ENCODE measurements around the gene GCK. TPM values are rescaled to one million over a fixed set of nuclear protein-coding genes. Genes with fewer than 3 reads are reported as not detected.
"Not testable (repeated sequence)": the region's sequence is repeated elsewhere in the genome, so short reads cannot be mapped to it uniquely, and the experiment has no call there.

The GCK gene
- total RNA-seq, 1 experiment from 2014 or later = not detected

DNA sequence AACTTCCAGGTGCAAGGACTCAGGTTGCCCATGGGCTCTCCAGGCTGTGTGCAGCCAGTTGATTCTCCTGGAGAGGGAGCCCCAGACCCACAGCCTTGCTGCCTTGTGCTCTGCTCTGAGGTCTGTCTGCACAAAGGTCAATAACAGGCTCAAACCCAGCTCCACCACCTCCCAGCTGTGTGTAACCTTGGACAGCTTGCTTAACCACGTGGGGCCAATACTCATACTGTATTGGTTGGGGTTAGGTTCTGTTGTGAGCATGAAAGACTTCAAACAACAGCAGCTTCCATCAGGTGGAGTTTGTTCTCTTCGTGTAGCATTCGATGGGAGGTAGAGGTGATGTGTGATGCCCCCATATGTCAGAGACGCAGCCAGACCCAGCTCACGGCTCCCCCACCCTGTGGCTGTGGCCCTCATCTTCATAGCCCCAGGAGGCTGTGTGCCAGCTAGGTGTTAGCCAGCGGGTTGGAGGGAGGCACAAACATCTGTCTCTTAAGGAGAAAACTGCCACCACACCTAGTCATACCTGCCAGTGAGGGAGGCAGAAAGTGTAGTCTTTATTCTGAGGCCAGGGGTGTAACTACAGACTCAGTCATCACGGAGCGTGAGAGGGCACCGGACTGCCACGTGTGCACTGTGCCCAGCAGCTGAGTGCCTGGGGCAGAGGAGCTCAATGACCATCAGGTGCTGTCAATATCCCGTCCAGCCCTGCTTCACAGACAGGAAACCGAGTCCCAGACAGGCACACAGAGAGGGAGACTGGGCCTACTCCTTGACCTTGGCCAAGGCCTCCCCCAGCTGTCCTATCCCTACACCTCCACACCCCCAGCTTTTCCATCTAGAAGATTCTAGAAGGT, 57.8 kb downstream of the GCK start:
- Histone ChIP-seq H3K4me3 (ENCODE audit: low read depth, low read length, poor library complexity, severe bottlenecking) (no peak overlapping the region), H3K36me3 (ENCODE audit: insufficient read depth, low read length, poor library complexity, severe bottlenecking) (no peaks in the 10 kb centered on the region), H3K9me3 (ENCODE audit: low read depth, low read length, poor library complexity, severe bottlenecking) (no peaks in the 10 kb centered on the region), H3K4me1 (ENCODE audit: insufficient read depth, low read length, poor library complexity, severe bottlenecking) (no peaks in the 10 kb centered on the region), H3K27ac (ENCODE audit: low read depth, low read length, poor library complexity, severe bottlenecking) (no peak overlapping the region), H3K27me3 (replicated peaks; ENCODE audit: insufficient read depth, low read depth, low read length, poor library complexity) (no peaks in the 10 kb centered on the region)
- CTCF ChIA-PET = no interaction called here
- POLR2A ChIA-PET (ENCODE audit: low non-redundant PET) = no interaction called here
- DNase-seq (ENCODE audit: low spot score) = no peak
- TF ChIP-seq, protein P1, sequence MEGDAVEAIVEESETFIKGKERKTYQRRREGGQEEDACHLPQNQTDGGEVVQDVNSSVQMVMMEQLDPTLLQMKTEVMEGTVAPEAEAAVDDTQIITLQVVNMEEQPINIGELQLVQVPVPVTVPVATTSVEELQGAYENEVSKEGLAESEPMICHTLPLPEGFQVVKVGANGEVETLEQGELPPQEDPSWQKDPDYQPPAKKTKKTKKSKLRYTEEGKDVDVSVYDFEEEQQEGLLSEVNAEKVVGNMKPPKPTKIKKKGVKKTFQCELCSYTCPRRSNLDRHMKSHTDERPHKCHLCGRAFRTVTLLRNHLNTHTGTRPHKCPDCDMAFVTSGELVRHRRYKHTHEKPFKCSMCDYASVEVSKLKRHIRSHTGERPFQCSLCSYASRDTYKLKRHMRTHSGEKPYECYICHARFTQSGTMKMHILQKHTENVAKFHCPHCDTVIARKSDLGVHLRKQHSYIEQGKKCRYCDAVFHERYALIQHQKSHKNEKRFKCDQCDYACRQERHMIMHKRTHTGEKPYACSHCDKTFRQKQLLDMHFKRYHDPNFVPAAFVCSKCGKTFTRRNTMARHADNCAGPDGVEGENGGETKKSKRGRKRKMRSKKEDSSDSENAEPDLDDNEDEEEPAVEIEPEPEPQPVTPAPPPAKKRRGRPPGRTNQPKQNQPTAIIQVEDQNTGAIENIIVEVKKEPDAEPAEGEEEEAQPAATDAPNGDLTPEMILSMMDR (conservative IDR thresholded peaks at IDR 0.05; ENCODE audit: low read depth, low read length) = no peak
- TF ChIP-seq EZH2 (IDR thresholded peaks at IDR 0.05; ENCODE audit: borderline replicate concordance, low read depth, low read length, poor library complexity, severe bottlenecking) = no peak
- BruUV-seq (replicated peaks) = no TSS peak
- intact Hi-C loops (cut with micrococcal nuclease; ENCODE audit: unreplicated experiment) = no loop called here

DNA sequence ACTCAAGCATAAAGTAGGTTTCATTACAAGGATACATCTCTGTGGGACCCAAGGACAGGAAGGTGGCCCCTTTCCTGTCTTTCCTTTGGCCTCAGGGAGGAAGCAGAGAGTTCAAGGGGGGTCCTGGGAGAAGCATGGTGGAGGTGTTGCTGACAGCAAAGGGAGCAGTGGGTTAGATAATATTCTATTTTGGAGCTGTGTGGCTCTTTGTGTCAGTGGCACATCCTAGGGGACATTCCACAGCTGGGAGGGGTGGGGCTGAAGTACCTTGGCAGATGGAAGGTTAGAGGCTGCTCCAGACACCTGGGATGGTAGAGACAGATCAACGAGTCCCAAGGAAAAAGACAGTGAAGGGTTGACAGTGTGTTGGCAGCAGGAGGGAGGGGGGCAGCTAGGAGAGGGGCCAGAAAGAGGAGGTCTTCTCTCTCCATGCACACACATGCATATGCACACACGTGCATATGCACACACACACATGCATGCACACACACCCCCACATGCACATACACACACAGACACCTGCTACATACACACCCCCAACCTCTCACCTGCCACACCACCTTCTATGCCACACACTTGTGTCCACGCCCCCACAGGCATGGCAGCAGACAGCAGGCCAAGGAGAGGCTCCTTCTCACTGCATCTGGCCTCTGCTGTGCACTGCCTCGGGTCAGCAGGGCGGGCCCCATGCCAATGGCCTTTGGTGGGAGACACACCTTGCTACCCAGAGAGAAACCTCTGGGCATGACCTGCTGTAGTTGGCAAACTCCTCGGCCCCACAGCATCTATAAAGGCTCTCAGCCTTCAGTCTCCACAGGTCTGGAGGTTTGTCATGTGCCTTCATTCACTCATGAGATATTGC, 60.3 kb downstream of the GCK start:
- POLR2A ChIA-PET (ENCODE audit: low non-redundant PET) = no interaction called here
- Histone ChIP-seq H3K27ac (ENCODE audit: low read depth, low read length, poor library complexity, severe bottlenecking) (no peak overlapping the region), H3K4me1 (ENCODE audit: insufficient read depth, low read length, poor library complexity, severe bottlenecking) (no peaks in the 10 kb centered on the region), H3K27me3 (replicated peaks; ENCODE audit: insufficient read depth, low read depth, low read length, poor library complexity) (no peaks in the 10 kb centered on the region), H3K9me3 (ENCODE audit: low read depth, low read length, poor library complexity, severe bottlenecking) (no peaks in the 10 kb centered on the region), H3K36me3 (ENCODE audit: insufficient read depth, low read length, poor library complexity, severe bottlenecking) (no peaks in the 10 kb centered on the region), H3K4me3 (ENCODE audit: low read depth, low read length, poor library complexity, severe bottlenecking) (no peak overlapping the region)
- TF ChIP-seq, protein P1 (conservative IDR thresholded peaks at IDR 0.05; ENCODE audit: low read depth, low read length) = no peak
- TF ChIP-seq EZH2 (IDR thresholded peaks at IDR 0.05; ENCODE audit: borderline replicate concordance, low read depth, low read length, poor library complexity, severe bottlenecking) = no peak
- BruUV-seq (replicated peaks) = no TSS peak
- DNase-seq (ENCODE audit: low spot score) = no peak
- CTCF ChIA-PET = no interaction called here
- intact Hi-C loops (cut with micrococcal nuclease; ENCODE audit: unreplicated experiment) = no loop called here

DNA sequence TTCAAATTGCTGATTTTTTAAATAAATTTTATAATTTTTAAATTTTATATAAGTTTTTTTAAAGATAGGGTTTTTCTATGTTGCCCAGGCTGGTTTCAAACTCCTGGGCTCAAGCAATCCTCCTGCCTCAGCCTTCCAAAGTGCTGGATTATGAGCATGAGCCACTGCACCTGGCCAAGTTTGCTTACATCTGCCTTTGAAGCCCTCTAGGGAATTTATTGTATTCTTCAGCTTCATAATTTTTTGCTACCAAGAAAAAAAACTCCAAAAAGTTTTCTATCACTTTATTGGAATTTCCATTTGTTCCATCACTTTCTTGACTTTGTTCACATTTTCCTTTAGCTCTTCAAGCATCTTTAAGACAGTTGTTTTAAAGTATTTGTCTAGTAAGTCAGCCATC, 62.1 kb downstream of the GCK start:
- Histone ChIP-seq H3K9me3 (ENCODE audit: low read depth, low read length, poor library complexity, severe bottlenecking) (no peaks in the 10 kb centered on the region), H3K4me1 (ENCODE audit: insufficient read depth, low read length, poor library complexity, severe bottlenecking) (peaks cover 2% of the 10 kb centered on the region), H3K27me3 (replicated peaks; ENCODE audit: insufficient read depth, low read depth, low read length, poor library complexity) (no peaks in the 10 kb centered on the region), H3K36me3 (ENCODE audit: insufficient read depth, low read length, poor library complexity, severe bottlenecking) (no peaks in the 10 kb centered on the region), H3K27ac (ENCODE audit: low read depth, low read length, poor library complexity, severe bottlenecking) (no peak overlapping the region), H3K4me3 (ENCODE audit: low read depth, low read length, poor library complexity, severe bottlenecking) (no peak overlapping the region)
- no peak for DNase-seq (ENCODE audit: low spot score)
- no TSS peak for BruUV-seq (replicated peaks)
- POLR2A ChIA-PET (ENCODE audit: low non-redundant PET) = no interaction called here
- no peak for TF ChIP-seq EZH2 (IDR thresholded peaks at IDR 0.05; ENCODE audit: borderline replicate concordance, low read depth, low read length, poor library complexity, severe bottlenecking)
- TF ChIP-seq, protein P1 (conservative IDR thresholded peaks at IDR 0.05; ENCODE audit: low read depth, low read length) = no peak
- intact Hi-C loops (cut with micrococcal nuclease; ENCODE audit: unreplicated experiment) = no loop called here
- CTCF ChIA-PET = no interaction called here

DNA sequence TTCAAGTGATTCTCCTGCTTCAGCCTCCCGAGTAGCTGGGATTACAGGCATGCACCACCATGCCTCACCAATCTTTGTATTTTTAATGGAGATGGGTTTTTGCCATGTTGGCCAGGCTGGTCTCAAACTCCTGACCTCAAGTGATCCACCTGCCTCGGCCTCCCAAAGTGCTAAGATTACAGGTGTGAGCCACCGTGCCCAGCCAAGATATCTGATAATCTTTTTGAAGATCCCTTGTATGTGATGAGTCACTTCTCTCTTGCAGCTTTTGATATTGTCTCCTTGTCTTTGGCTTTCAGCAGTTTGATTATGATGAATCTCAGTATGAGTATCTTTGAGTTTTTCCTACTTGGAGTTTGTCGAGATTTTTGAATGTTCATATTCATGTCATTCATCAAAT, 62.7 kb downstream of the GCK start:
- DNase-seq (ENCODE audit: low spot score); H3K27ac ChIP-seq (ENCODE audit: low read depth, low read length, poor library complexity, severe bottlenecking); CTCF ChIA-PET; POLR2A ChIA-PET (ENCODE audit: low non-redundant PET); H3K4me3 ChIP-seq (ENCODE audit: low read depth, low read length, poor library complexity, severe bottlenecking); H3K4me1 ChIP-seq (ENCODE audit: insufficient read depth, low read length, poor library complexity, severe bottlenecking); BruUV-seq (replicated peaks); H3K9me3 ChIP-seq (ENCODE audit: low read depth, low read length, poor library complexity, severe bottlenecking); H3K36me3 ChIP-seq (ENCODE audit: insufficient read depth, low read length, poor library complexity, severe bottlenecking); intact Hi-C loops (cut with micrococcal nuclease; ENCODE audit: unreplicated experiment); H3K27me3 ChIP-seq (replicated peaks; ENCODE audit: insufficient read depth, low read depth, low read length, poor library complexity): not testable (repeated sequence)
